Brain microvascular endothelial cell (primary cell): ENCODE measurements around the gene OR2T11.

Experiments used
- DNase-seq: peaks from one replicate; pipeline ENCODE4 v3.0.0-alpha.2; 2020
- H3K27ac ChIP-seq: fragments of 250-450 bp; sonication (Bioruptor Pico); 2 replicates; pipeline ENCODE4 v1.5.1; 2020; ENCODE audit warnings: mild to moderate bottlenecking, moderate library complexity
- H3K27me3 ChIP-seq: fragments of 250-450 bp; sonication (Bioruptor Pico); replicated peaks from 2 replicates; pipeline ENCODE4 v1.5.1; 2020; ENCODE audit warnings: mild to moderate bottlenecking
- H3K36me3 ChIP-seq: fragments of 250-450 bp; sonication (Bioruptor Pico); replicated peaks from 2 replicates; pipeline ENCODE4 v1.5.1; 2020; ENCODE audit warnings: mild to moderate bottlenecking
- H3K4me3 ChIP-seq: 2 replicates; pipeline ENCODE4 v1.5.1; 2011; ENCODE audit warnings: low read depth, mild to moderate bottlenecking, control low read depth, low read length, moderate library complexity
- in situ Hi-C: cut with HindIII; loops from 2 replicates; pipeline ENCODE4 v1.10.0; 2017; ENCODE audit warnings: low sequenced_read_pairs, low pct_ligation_motif_present
- TF ChIP-seq, protein P1 (sequence below): IDR thresholded peaks from 2 replicates; pipeline ENCODE4 v1.5.1; 2011; ENCODE audit warnings: low read depth, mild to moderate bottlenecking, moderate library complexity, low read length, control low read depth, inconsistent platforms; ENCODE audit errors: missing control alignments

Gene OR2T11

GRCh38 chr1:248625166-248625565 is 9.7 kb downstream of the OR2T11 start:
- no peak overlapping the region for H3K27ac ChIP-seq
- no peaks in the 10 kb centered on the region for H3K36me3 ChIP-seq
- TF ChIP-seq, protein P1, sequence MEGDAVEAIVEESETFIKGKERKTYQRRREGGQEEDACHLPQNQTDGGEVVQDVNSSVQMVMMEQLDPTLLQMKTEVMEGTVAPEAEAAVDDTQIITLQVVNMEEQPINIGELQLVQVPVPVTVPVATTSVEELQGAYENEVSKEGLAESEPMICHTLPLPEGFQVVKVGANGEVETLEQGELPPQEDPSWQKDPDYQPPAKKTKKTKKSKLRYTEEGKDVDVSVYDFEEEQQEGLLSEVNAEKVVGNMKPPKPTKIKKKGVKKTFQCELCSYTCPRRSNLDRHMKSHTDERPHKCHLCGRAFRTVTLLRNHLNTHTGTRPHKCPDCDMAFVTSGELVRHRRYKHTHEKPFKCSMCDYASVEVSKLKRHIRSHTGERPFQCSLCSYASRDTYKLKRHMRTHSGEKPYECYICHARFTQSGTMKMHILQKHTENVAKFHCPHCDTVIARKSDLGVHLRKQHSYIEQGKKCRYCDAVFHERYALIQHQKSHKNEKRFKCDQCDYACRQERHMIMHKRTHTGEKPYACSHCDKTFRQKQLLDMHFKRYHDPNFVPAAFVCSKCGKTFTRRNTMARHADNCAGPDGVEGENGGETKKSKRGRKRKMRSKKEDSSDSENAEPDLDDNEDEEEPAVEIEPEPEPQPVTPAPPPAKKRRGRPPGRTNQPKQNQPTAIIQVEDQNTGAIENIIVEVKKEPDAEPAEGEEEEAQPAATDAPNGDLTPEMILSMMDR, result no peak
- H3K27me3 ChIP-seq, result no peaks in the 10 kb centered on the region
- H3K4me3 ChIP-seq, result no peak overlapping the region
- in situ Hi-C loops, result no loop called here
- no peak for DNase-seq

DNA sequence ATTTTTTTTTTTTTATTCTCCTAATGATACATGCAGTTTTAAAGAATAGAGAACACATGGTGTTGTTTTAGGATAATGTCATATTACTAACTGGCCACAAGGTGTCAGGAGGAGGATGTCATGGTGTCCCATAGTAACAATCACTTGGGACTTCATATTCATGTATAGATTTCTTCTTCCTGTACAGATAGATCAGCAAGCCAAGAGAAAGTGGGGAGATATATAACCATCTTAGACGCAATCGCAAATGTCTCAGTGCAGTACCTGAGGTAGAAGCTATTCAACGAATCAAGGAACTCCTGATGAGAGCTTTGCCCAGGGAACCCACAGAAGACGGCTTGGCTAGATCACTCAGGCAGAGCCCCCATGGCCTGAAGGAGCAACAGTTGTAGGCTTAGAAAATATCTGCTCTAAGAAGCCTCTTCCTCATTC is 12.3 kb downstream of the OR2T11 start:
- H3K36me3 ChIP-seq, result no peaks in the 10 kb centered on the region
- no peaks in the 10 kb centered on the region for H3K27me3 ChIP-seq
- no peak for DNase-seq
- TF ChIP-seq, protein P1, result no peak
- in situ Hi-C loops, result no loop called here
- no peak overlapping the region for H3K27ac ChIP-seq
- H3K4me3 ChIP-seq, result no peak overlapping the region

GRCh38 chr1:248621770-248622169 is 13.1 kb downstream of the OR2T11 start:
- no peaks in the 10 kb centered on the region for H3K36me3 ChIP-seq
- no peak for DNase-seq
- TF ChIP-seq, protein P1, result no peak
- no peaks in the 10 kb centered on the region for H3K27me3 ChIP-seq
- H3K27ac ChIP-seq, result no peak overlapping the region
- in situ Hi-C loops, result no loop called here
- no peak overlapping the region for H3K4me3 ChIP-seq

- in situ Hi-C loops, result no loop called here
- TF ChIP-seq, protein P1, result peak; percentile 40
- peak; percentile 12 for DNase-seq
Measured at GRCh38 chr1:248618878-248619277, 16.0 kb downstream of the OR2T11 start.

GRCh38 chr1:248618119-248618518 is 16.8 kb downstream of the OR2T11 start:
- TF ChIP-seq, protein P1, result no peak
- Histone ChIP-seq H3K27ac (no peak overlapping the region), H3K27me3 (no peaks in the 10 kb centered on the region), H3K36me3 (no peaks in the 10 kb centered on the region), H3K4me3 (no peak overlapping the region)
- in situ Hi-C loops, result no loop called here
- no peak for DNase-seq

More at GRCh38 chr1:248618878-248619277, 16.0 kb downstream of the OR2T11 start:
- no peak overlapping the region for H3K27ac ChIP-seq
- no peaks in the 10 kb centered on the region for H3K27me3 ChIP-seq
- H3K4me3 ChIP-seq, result no peak overlapping the region
- no peaks in the 10 kb centered on the region for H3K36me3 ChIP-seq

GRCh38 chr1:248613742-248614141 is 21.1 kb downstream of the OR2T11 start:
- Histone ChIP-seq H3K27me3 (no peaks in the 10 kb centered on the region), H3K27ac (no peak overlapping the region), H3K4me3 (no peak overlapping the region), H3K36me3 (no peaks in the 10 kb centered on the region)
- TF ChIP-seq, protein P1, result no peak
- in situ Hi-C loops, result no loop called here
- no peak for DNase-seq
